Measurements from ENCODE around the gene HECTD4. TPM values are rescaled to one million over a fixed set of nuclear protein-coding genes. Genes with fewer than 3 reads are reported as not detected.

HECTD4 gene
- total RNA-seq, 1 donor = 29.0 TPM

- no peak overlapping the region for H3K27ac ChIP-seq (ENCODE audit: low read depth, low read length)
- TF ChIP-seq, protein P1, sequence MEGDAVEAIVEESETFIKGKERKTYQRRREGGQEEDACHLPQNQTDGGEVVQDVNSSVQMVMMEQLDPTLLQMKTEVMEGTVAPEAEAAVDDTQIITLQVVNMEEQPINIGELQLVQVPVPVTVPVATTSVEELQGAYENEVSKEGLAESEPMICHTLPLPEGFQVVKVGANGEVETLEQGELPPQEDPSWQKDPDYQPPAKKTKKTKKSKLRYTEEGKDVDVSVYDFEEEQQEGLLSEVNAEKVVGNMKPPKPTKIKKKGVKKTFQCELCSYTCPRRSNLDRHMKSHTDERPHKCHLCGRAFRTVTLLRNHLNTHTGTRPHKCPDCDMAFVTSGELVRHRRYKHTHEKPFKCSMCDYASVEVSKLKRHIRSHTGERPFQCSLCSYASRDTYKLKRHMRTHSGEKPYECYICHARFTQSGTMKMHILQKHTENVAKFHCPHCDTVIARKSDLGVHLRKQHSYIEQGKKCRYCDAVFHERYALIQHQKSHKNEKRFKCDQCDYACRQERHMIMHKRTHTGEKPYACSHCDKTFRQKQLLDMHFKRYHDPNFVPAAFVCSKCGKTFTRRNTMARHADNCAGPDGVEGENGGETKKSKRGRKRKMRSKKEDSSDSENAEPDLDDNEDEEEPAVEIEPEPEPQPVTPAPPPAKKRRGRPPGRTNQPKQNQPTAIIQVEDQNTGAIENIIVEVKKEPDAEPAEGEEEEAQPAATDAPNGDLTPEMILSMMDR (IDR thresholded peaks at IDR 0.05; ENCODE audit: extremely low read depth, low read depth, low read length) = no peak
- no peak for DNase-seq (ENCODE audit: insufficient read length, low spot score, missing footprints)
- no peaks in the 10 kb centered on the region for H3K79me2 ChIP-seq (ENCODE audit: insufficient read depth, low read length)
- no peak overlapping the region for H3K4me3 ChIP-seq (ENCODE audit: insufficient read depth, low read length)
- peaks cover 29% of the 10 kb centered on the region for H3K36me3 ChIP-seq (ENCODE audit: insufficient read depth, low read length)
- no peak overlapping the region for H2AFZ ChIP-seq (ENCODE audit: low read length)
- peaks cover 2% of the 10 kb centered on the region for H4K20me1 ChIP-seq (ENCODE audit: insufficient read depth, low read length)
- H3K9me3 ChIP-seq (ENCODE audit: low read depth, low read length) = no peaks in the 10 kb centered on the region
- H3K4me1 ChIP-seq (ENCODE audit: insufficient read depth, low read length) = peaks cover 11% of the 10 kb centered on the region
- H3K4me2 ChIP-seq (ENCODE audit: insufficient read depth, low read length) = no peak overlapping the region
- H3K27me3 ChIP-seq (ENCODE audit: insufficient read depth, low read length) = no peaks in the 10 kb centered on the region
Observed at GRCh38 chr12:112179341-112179740, 202.9 kb downstream of the HECTD4 start.

DNA sequence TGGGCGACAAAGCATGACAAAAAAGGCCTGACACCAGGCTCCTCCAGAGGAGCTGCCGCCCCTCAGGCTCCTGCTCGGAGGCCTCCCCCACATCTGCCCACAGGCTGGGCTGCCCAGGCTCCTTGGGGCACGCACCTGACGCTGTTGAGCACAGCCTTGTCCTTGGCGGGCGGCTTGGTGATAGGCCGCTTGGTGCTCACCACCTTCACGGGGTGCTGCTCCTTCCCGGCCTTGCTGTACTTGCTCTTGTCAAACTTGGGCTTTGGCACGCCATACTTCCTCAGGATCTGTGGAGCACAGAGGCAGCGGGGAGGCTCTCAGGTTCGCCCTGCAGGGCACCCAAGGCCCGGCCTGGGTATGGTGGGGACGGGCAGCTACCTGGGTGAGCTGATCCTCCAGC, 203.4 kb downstream of the HECTD4 start:
- Histone ChIP-seq H3K4me1 (ENCODE audit: insufficient read depth, low read length) (peaks cover 11% of the 10 kb centered on the region), H3K36me3 (ENCODE audit: insufficient read depth, low read length) (peaks cover 28% of the 10 kb centered on the region), H3K27me3 (ENCODE audit: insufficient read depth, low read length) (no peaks in the 10 kb centered on the region), H4K20me1 (ENCODE audit: insufficient read depth, low read length) (peaks cover 2% of the 10 kb centered on the region), H3K9me3 (ENCODE audit: low read depth, low read length) (no peaks in the 10 kb centered on the region), H3K4me2 (ENCODE audit: insufficient read depth, low read length) (no peak overlapping the region), H3K79me2 (ENCODE audit: insufficient read depth, low read length) (no peaks in the 10 kb centered on the region), H3K4me3 (ENCODE audit: insufficient read depth, low read length) (no peak overlapping the region), H2AFZ (ENCODE audit: low read length) (no peak overlapping the region), H3K27ac (ENCODE audit: low read depth, low read length) (no peak overlapping the region)
- no peak for DNase-seq (ENCODE audit: insufficient read length, low spot score, missing footprints)
- TF ChIP-seq, protein P1 (IDR thresholded peaks at IDR 0.05; ENCODE audit: extremely low read depth, low read depth, low read length) = no peak

GRCh38 chr12:112176321-112177010, 205.8 kb downstream of the HECTD4 start:
- Histone ChIP-seq H3K27ac (ENCODE audit: low read depth, low read length) (no peak overlapping the region), H3K4me2 (ENCODE audit: insufficient read depth, low read length) (no peak overlapping the region), H3K79me2 (ENCODE audit: insufficient read depth, low read length) (no peaks in the 10 kb centered on the region), H2AFZ (ENCODE audit: low read length) (no peak overlapping the region), H3K9me3 (ENCODE audit: low read depth, low read length) (no peaks in the 10 kb centered on the region), H3K4me3 (ENCODE audit: insufficient read depth, low read length) (no peak overlapping the region), H3K4me1 (ENCODE audit: insufficient read depth, low read length) (no peaks in the 10 kb centered on the region), H3K36me3 (ENCODE audit: insufficient read depth, low read length) (peaks cover 18% of the 10 kb centered on the region), H3K27me3 (ENCODE audit: insufficient read depth, low read length) (no peaks in the 10 kb centered on the region), H4K20me1 (ENCODE audit: insufficient read depth, low read length) (no peaks in the 10 kb centered on the region)
- TF ChIP-seq, protein P1 (IDR thresholded peaks at IDR 0.05; ENCODE audit: extremely low read depth, low read depth, low read length) = no peak
- no peak for DNase-seq (ENCODE audit: insufficient read length, low spot score, missing footprints)

DNA sequence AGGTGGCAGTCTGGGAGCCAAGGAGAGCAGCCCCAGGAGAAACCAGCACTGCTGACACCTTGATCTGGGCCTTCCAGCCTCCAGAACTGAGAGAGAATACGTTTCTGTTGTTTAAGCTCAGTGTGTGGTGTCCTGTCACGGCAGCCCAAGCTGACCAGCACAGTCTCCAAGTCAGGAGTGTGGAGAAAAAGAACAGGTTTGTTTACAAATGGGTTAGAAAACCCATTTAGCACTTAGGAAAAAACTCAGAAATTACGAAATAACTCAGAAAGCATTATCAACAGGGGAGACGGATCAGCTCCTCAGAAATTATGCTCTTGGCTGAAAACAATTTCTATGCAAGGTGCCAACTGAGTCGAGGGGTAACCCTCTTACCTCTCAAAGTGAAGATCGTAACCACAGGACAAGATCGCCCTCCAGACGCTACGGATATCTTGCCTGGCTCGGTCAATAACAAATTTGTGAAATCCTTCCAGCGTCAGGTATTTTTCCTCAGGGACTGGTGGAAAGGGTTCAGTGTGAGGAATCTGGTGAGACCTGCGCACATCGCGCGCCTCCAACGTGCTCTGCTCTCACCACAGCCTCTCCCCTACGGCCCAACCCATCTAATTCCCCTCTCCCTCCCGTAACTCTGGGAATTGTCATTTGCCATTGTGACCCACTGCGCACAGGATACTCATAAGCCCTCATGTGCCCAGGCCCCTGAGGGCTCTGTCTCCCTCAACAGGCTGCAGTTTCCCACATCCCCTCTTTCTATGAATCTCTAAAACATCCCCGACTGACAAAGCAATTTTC, 206.7 kb downstream of the HECTD4 start:
- no peaks in the 10 kb centered on the region for H3K4me1 ChIP-seq (ENCODE audit: insufficient read depth, low read length)
- no peak overlapping the region for H3K4me2 ChIP-seq (ENCODE audit: insufficient read depth, low read length)
- H4K20me1 ChIP-seq (ENCODE audit: insufficient read depth, low read length) = no peaks in the 10 kb centered on the region
- no peaks in the 10 kb centered on the region for H3K27me3 ChIP-seq (ENCODE audit: insufficient read depth, low read length)
- peaks cover 18% of the 10 kb centered on the region for H3K36me3 ChIP-seq (ENCODE audit: insufficient read depth, low read length)
- H3K9me3 ChIP-seq (ENCODE audit: low read depth, low read length) = no peaks in the 10 kb centered on the region
- DNase-seq (ENCODE audit: insufficient read length, low spot score, missing footprints) = no peak
- no peak overlapping the region for H3K27ac ChIP-seq (ENCODE audit: low read depth, low read length)
- no peaks in the 10 kb centered on the region for H3K79me2 ChIP-seq (ENCODE audit: insufficient read depth, low read length)
- TF ChIP-seq, protein P1 (IDR thresholded peaks at IDR 0.05; ENCODE audit: extremely low read depth, low read depth, low read length) = no peak
- no peak overlapping the region for H2AFZ ChIP-seq (ENCODE audit: low read length)
- no peak overlapping the region for H3K4me3 ChIP-seq (ENCODE audit: insufficient read depth, low read length)
